Osteoblast (primary cell): ENCODE data around the gene CELF4. TPM values are rescaled to one million over a fixed set of nuclear protein-coding genes. Genes with fewer than 3 reads are reported as not detected.

Experiments
- DNase-seq: peaks from one replicate; pipeline ENCODE4 v3.0.0; 2011; ENCODE audit warnings: low spot score, mixed read lengths; ENCODE audit not compliant: insufficient read length; ENCODE audit errors: missing footprints
- H2AFZ ChIP-seq: 2 replicates; pipeline ENCODE4 v1.6.0; 2011; ENCODE audit warnings: mild to moderate bottlenecking, low read length
- H3K27ac ChIP-seq: 2 replicates; pipeline ENCODE4 v1.5.1; 2011; ENCODE audit warnings: mild to moderate bottlenecking, low read depth, low read length, moderate library complexity
- H3K27me3 ChIP-seq: 2 replicates; pipeline ENCODE4 v1.6.0; 2012; ENCODE audit warnings: mild to moderate bottlenecking, control low read depth, inconsistent platforms, low read length, moderate library complexity; ENCODE audit not compliant: insufficient read depth
- H3K36me3 ChIP-seq: 2 replicates; pipeline ENCODE4 v1.5.1; 2011; ENCODE audit warnings: mild to moderate bottlenecking, low read length, control low read depth, moderate library complexity; ENCODE audit not compliant: insufficient read depth
- H3K4me1 ChIP-seq: 2 replicates; pipeline ENCODE4 v1.5.1; 2011; ENCODE audit warnings: mild to moderate bottlenecking, low read length, control low read depth, moderate library complexity; ENCODE audit not compliant: insufficient read depth
- H3K4me2 ChIP-seq: 2 replicates; pipeline ENCODE4 v1.6.0; 2011; ENCODE audit warnings: mild to moderate bottlenecking, low read length; ENCODE audit not compliant: insufficient read depth
- H3K4me3 ChIP-seq: fragments of 200-600 bp; sonication (generic); 3 replicates; pipeline ENCODE4 v1.5.1; 2012; ENCODE audit warnings: mild to moderate bottlenecking, low read length, inconsistent platforms; ENCODE audit not compliant: insufficient read depth
- H3K79me2 ChIP-seq: 2 replicates; pipeline ENCODE4 v1.6.0; 2012; ENCODE audit warnings: mild to moderate bottlenecking, low read length, control low read depth, inconsistent platforms; ENCODE audit not compliant: insufficient read depth
- H3K9me3 ChIP-seq: 2 replicates; pipeline ENCODE4 v1.5.1; 2011; ENCODE audit warnings: low read depth, low read length, control low read depth
- H4K20me1 ChIP-seq: 2 replicates; pipeline ENCODE4 v1.6.0; 2012; ENCODE audit warnings: mild to moderate bottlenecking, low read length, control low read depth; ENCODE audit not compliant: insufficient read depth
- CTCF ChIP-seq: IDR thresholded peaks from 2 replicates; pipeline ENCODE4 v1.5.1; 2011; ENCODE audit warnings: mild to moderate bottlenecking, low read depth, low read length, moderate library complexity; ENCODE audit errors: extremely low read depth
- total RNA-seq: library from RNA; depleted of rRNA; stranded (reverse); fragments of >200 nt; gene quantifications from 2 replicates; pipeline ENCODE4 v1.2.3, GENCODE V29; 2012

Gene CELF4
- total RNA-seq, 1 donor = not detected

GRCh38 chr18:37277804-37278203 is 287.8 kb downstream of the CELF4 start:
- Histone ChIP-seq H3K9me3 (no peaks in the 10 kb centered on the region), H2AFZ (no peak overlapping the region), H3K4me3 (no peak overlapping the region), H3K36me3 (no peaks in the 10 kb centered on the region), H4K20me1 (no peaks in the 10 kb centered on the region), H3K79me2 (no peaks in the 10 kb centered on the region), H3K27me3 (peaks cover 35% of the 10 kb centered on the region), H3K4me1 (no peaks in the 10 kb centered on the region), H3K4me2 (no peak overlapping the region), H3K27ac (no peak overlapping the region)
- no peak for TF ChIP-seq CTCF
- DNase-seq = peak; percentile 39

- peaks cover 32% of the 10 kb centered on the region for H3K27me3 ChIP-seq
- TF ChIP-seq CTCF = no peak
- no peaks in the 10 kb centered on the region for H3K79me2 ChIP-seq
- peak; percentile 65 for DNase-seq
- no peak overlapping the region for H3K4me2 ChIP-seq
- H3K9me3 ChIP-seq = no peaks in the 10 kb centered on the region
- no peaks in the 10 kb centered on the region for H3K36me3 ChIP-seq
- H3K27ac ChIP-seq = no peak overlapping the region
- H4K20me1 ChIP-seq = no peaks in the 10 kb centered on the region
- no peaks in the 10 kb centered on the region for H3K4me1 ChIP-seq
- H3K4me3 ChIP-seq = no peak overlapping the region
- no peak overlapping the region for H2AFZ ChIP-seq
Measured at GRCh38 chr18:37276111-37276890, 289.3 kb downstream of the CELF4 start.

- no peak for DNase-seq
- no peak overlapping the region for H2AFZ ChIP-seq
- no peaks in the 10 kb centered on the region for H4K20me1 ChIP-seq
- no peaks in the 10 kb centered on the region for H3K79me2 ChIP-seq
- H3K4me1 ChIP-seq = no peaks in the 10 kb centered on the region
- no peak overlapping the region for H3K27ac ChIP-seq
- H3K4me2 ChIP-seq = no peak overlapping the region
- H3K4me3 ChIP-seq = no peak overlapping the region
- no peak for TF ChIP-seq CTCF
- H3K27me3 ChIP-seq = peaks cover 29% of the 10 kb centered on the region
- no peaks in the 10 kb centered on the region for H3K36me3 ChIP-seq
- no peaks in the 10 kb centered on the region for H3K9me3 ChIP-seq
Measured at GRCh38 chr18:37275237-37275741, 290.3 kb downstream of the CELF4 start.
